GM23338 (cell line): ENCODE measurements around the gene VWA7. TPM values are rescaled to one million over a fixed set of nuclear protein-coding genes. Genes with fewer than 3 reads are reported as not detected.

Experiments
- ATAC-seq: fragments of 200-7000 bp; cut with Tn5 transposase; 3 replicates; pipeline ENCODE4 v1.9.1; 2020
- DNase-seq: peaks from one replicate; pipeline ENCODE4 v3.0.0-alpha.2; 2015; ENCODE audit warnings: low spot score
- H2AFZ ChIP-seq: fragments of 200-600 bp; sonication (generic); 2 replicates; pipeline ENCODE4 v1.8.0; 2016; ENCODE audit warnings: antibody characterized with exemption, mild to moderate bottlenecking, moderate library complexity
- H3F3A ChIP-seq: fragments of 200-600 bp; sonication (generic); replicated peaks from 2 replicates; pipeline ENCODE4 v1.8.0; 2017; ENCODE audit warnings: antibody characterized with exemption, mixed run types, low read depth
- H3K27ac ChIP-seq: fragments of 200-600 bp; sonication (generic); 2 replicates; pipeline ENCODE4 v1.6.1; 2016; ENCODE audit warnings: low read depth
- H3K27me3 ChIP-seq: fragments of 200-600 bp; sonication (generic); 2 replicates; pipeline ENCODE4 v1.8.0; 2016; ENCODE audit warnings: mild to moderate bottlenecking, mixed run types, moderate library complexity; ENCODE audit not compliant: insufficient read depth
- H3K36me3 ChIP-seq: fragments of 200-600 bp; sonication (generic); 2 replicates; pipeline ENCODE4 v1.8.0; 2016; ENCODE audit warnings: mild to moderate bottlenecking; ENCODE audit not compliant: insufficient read depth
- H3K4me1 ChIP-seq: fragments of 200-600 bp; sonication (generic); 2 replicates; pipeline ENCODE4 v1.8.0; 2016; ENCODE audit warnings: mild to moderate bottlenecking, moderate library complexity; ENCODE audit not compliant: insufficient read depth
- H3K4me2 ChIP-seq: fragments of 200-600 bp; sonication (generic); 2 replicates; pipeline ENCODE4 v1.7.1; 2017; ENCODE audit warnings: mixed run types
- H3K4me3 ChIP-seq: fragments of 200-600 bp; sonication (generic); 2 replicates; pipeline ENCODE4 v1.6.1; 2016; ENCODE audit warnings: mixed run types
- H3K79me2 ChIP-seq: fragments of 200-600 bp; sonication (generic); replicated peaks from 2 replicates; pipeline ENCODE4 v1.8.0; 2017; ENCODE audit warnings: mild to moderate bottlenecking; ENCODE audit not compliant: insufficient read depth
- H3K9me2 ChIP-seq: fragments of 200-600 bp; sonication (generic); 2 replicates; pipeline ENCODE4 v1.8.0; 2017; ENCODE audit not compliant: insufficient read depth
- H4K20me1 ChIP-seq: fragments of 200-600 bp; sonication (generic); replicated peaks from 2 replicates; pipeline ENCODE4 v1.8.0; 2017; ENCODE audit warnings: mild to moderate bottlenecking; ENCODE audit not compliant: insufficient read depth
- H3K27ac Mint-ChIP-seq: 2 replicates; pipeline ENCODE4 v1.8.0; 2020; ENCODE audit warnings: inconsistent platforms, mild to moderate bottlenecking, moderate library complexity, mixed read lengths
- H3K27me3 Mint-ChIP-seq: 3 replicates; pipeline ENCODE4 v1.8.0; 2022; ENCODE audit warnings: low read depth, mild to moderate bottlenecking, moderate library complexity, mixed read lengths, inconsistent platforms; ENCODE audit not compliant: insufficient read depth, poor library complexity
- H3K36me3 Mint-ChIP-seq: 3 replicates; pipeline ENCODE4 v1.8.0; 2021; ENCODE audit warnings: low read depth, mild to moderate bottlenecking, inconsistent platforms, moderate library complexity, mixed read lengths
- H3K4me1 Mint-ChIP-seq: 3 replicates; pipeline ENCODE4 v1.8.0; 2020; ENCODE audit warnings: mild to moderate bottlenecking, inconsistent platforms, mixed read lengths
- H3K4me3 Mint-ChIP-seq: 3 replicates; pipeline ENCODE4 v1.8.0; 2021; ENCODE audit warnings: moderate library complexity, mild to moderate bottlenecking, inconsistent platforms, mixed read lengths
- H3K9me3 Mint-ChIP-seq: 3 replicates; pipeline ENCODE4 v1.8.0; 2020; ENCODE audit warnings: moderate library complexity, mild to moderate bottlenecking, inconsistent platforms, mixed read lengths
- CREB1 ChIP-seq: fragments of 250-450 bp; sonication (Bioruptor Pico); IDR thresholded peaks from 2 replicates; pipeline ENCODE4 v1.5.0; 2020; ENCODE audit warnings: low read depth, mild to moderate bottlenecking, moderate library complexity
- EZH2phosphoT487 ChIP-seq: fragments of 200-600 bp; sonication (generic); IDR thresholded peaks from one replicate; pipeline ENCODE4 v1.8.1; 2018; ENCODE audit warnings: antibody characterized with exemption; ENCODE audit not compliant: unreplicated experiment
- JUNB ChIP-seq: IDR thresholded peaks from one replicate; pipeline ENCODE4 v1.6.1; 2016; ENCODE audit warnings: antibody characterized with exemption; ENCODE audit not compliant: unreplicated experiment
- NANOG ChIP-seq: IDR thresholded peaks from 2 replicates; pipeline ENCODE4 v1.6.1; 2016; ENCODE audit warnings: antibody characterized with exemption, borderline replicate concordance
- POLR2AphosphoS5 ChIP-seq: IDR thresholded peaks from 2 replicates; pipeline ENCODE4 v1.6.1; 2016; ENCODE audit warnings: antibody characterized with exemption, low read depth
- STAT1 ChIP-seq: IDR thresholded peaks from one replicate; pipeline ENCODE4 v1.6.1; 2016; ENCODE audit warnings: antibody characterized with exemption; ENCODE audit not compliant: unreplicated experiment
- polyA plus RNA-seq: library from polyadenylated mRNA; unstranded; fragments of >200 nt; fragmentation: Nextera tagmentation; extraction: Ambion mirVana; gene quantifications from 2 replicates; pipeline ENCODE4 v1.2.1, GENCODE V29; 2016
- total RNA-seq: library from RNA; depleted of rRNA; stranded (reverse); fragments of >200 nt; shearing (Covaris generic); gene quantifications from 2 replicates; pipeline ENCODE4 v1.2.3, GENCODE V29; 2014
- TF ChIP-seq, protein P1 (sequence below), 2 experiments: fragments of 200-600 bp in 1 of 2; sonication (generic) in 1 of 2; conservative IDR thresholded peaks; 2 replicates each; pipeline versions ENCODE4 v1.5.1 to v1.6.1; 2016 to 2017; ENCODE audit warnings: antibody characterized with exemption in 2 of 2, low read depth in 2 of 2, mild to moderate bottlenecking in 2 of 2, moderate library complexity in 1 of 2
- TF ChIP-seq, protein P2 (sequence below): IDR thresholded peaks from one replicate; pipeline ENCODE4 v1.6.1; 2018; ENCODE audit warnings: antibody characterized with exemption; ENCODE audit not compliant: unreplicated experiment
- TF ChIP-seq, protein P3 (sequence below): fragments of 250-450 bp; sonication (Bioruptor Pico); IDR thresholded peaks from 2 replicates; pipeline ENCODE4 v1.5.0; 2020; ENCODE audit warnings: mild to moderate bottlenecking, moderate library complexity
- TF ChIP-seq, protein P4 (sequence below): IDR thresholded peaks from 2 replicates; pipeline ENCODE4 v1.6.1; 2016; ENCODE audit warnings: antibody characterized with exemption

VWA7 gene
- total and polyA plus RNA-seq, 2 experiments from 2014 or later = 0.07 to 0.36 TPM

DNA sequence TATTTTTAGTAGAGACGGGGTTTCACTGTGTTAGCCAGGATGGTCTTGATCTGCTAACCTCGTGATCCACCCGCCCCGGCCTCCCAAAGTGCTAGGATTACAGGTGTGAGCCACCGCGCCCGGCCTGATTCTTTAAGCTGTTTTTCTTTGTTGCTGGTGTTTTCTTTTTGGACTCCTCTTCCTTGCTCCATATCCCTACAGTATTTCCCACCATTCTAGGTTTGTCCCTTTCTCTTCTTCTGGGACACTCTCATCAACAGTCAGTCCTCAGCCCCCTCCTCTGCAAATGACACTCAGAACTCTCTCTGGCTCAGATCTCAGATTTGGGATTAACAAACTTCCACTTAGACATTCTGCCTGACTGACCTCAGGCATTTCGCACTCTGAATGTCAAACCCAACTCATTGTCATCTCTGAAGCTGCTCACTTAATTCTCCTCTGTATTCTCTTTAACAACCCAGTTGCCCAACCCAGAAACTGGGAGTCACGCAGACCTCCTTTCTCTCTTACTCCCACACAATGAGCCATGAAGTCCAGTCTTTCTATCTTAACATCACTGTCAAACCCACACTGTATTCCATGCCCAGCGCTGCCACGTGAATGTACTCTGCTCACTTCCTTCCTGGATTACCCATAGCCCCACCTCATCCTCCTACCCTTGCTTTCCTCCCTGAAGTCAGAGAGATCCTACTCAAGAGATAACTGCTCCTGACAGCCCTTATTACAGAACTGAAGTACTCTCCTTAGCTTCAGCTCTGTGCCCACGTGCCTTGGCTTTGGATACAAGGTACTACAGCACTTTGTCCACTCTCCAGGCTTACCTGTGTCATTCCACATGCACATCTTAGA lies 51.4 kb downstream of the VWA7 start:
- H3K79me2 ChIP-seq = no peaks in the 10 kb centered on the region
- no peaks in the 10 kb centered on the region for H3K36me3 ChIP-seq
- TF ChIP-seq CREB1 (CRISPR knock-in tag) = no peak
- TF ChIP-seq, protein P1, sequence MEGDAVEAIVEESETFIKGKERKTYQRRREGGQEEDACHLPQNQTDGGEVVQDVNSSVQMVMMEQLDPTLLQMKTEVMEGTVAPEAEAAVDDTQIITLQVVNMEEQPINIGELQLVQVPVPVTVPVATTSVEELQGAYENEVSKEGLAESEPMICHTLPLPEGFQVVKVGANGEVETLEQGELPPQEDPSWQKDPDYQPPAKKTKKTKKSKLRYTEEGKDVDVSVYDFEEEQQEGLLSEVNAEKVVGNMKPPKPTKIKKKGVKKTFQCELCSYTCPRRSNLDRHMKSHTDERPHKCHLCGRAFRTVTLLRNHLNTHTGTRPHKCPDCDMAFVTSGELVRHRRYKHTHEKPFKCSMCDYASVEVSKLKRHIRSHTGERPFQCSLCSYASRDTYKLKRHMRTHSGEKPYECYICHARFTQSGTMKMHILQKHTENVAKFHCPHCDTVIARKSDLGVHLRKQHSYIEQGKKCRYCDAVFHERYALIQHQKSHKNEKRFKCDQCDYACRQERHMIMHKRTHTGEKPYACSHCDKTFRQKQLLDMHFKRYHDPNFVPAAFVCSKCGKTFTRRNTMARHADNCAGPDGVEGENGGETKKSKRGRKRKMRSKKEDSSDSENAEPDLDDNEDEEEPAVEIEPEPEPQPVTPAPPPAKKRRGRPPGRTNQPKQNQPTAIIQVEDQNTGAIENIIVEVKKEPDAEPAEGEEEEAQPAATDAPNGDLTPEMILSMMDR (conservative IDR thresholded peaks at IDR 0.05; ENCODE audit: low read depth in 2 of 2) = no peak
- TF ChIP-seq, protein P2, sequence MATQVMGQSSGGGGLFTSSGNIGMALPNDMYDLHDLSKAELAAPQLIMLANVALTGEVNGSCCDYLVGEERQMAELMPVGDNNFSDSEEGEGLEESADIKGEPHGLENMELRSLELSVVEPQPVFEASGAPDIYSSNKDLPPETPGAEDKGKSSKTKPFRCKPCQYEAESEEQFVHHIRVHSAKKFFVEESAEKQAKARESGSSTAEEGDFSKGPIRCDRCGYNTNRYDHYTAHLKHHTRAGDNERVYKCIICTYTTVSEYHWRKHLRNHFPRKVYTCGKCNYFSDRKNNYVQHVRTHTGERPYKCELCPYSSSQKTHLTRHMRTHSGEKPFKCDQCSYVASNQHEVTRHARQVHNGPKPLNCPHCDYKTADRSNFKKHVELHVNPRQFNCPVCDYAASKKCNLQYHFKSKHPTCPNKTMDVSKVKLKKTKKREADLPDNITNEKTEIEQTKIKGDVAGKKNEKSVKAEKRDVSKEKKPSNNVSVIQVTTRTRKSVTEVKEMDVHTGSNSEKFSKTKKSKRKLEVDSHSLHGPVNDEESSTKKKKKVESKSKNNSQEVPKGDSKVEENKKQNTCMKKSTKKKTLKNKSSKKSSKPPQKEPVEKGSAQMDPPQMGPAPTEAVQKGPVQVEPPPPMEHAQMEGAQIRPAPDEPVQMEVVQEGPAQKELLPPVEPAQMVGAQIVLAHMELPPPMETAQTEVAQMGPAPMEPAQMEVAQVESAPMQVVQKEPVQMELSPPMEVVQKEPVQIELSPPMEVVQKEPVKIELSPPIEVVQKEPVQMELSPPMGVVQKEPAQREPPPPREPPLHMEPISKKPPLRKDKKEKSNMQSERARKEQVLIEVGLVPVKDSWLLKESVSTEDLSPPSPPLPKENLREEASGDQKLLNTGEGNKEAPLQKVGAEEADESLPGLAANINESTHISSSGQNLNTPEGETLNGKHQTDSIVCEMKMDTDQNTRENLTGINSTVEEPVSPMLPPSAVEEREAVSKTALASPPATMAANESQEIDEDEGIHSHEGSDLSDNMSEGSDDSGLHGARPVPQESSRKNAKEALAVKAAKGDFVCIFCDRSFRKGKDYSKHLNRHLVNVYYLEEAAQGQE = no peak
- no peak for TF ChIP-seq STAT1
- no peak for TF ChIP-seq EZH2phosphoT487
- TF ChIP-seq, protein P3, sequence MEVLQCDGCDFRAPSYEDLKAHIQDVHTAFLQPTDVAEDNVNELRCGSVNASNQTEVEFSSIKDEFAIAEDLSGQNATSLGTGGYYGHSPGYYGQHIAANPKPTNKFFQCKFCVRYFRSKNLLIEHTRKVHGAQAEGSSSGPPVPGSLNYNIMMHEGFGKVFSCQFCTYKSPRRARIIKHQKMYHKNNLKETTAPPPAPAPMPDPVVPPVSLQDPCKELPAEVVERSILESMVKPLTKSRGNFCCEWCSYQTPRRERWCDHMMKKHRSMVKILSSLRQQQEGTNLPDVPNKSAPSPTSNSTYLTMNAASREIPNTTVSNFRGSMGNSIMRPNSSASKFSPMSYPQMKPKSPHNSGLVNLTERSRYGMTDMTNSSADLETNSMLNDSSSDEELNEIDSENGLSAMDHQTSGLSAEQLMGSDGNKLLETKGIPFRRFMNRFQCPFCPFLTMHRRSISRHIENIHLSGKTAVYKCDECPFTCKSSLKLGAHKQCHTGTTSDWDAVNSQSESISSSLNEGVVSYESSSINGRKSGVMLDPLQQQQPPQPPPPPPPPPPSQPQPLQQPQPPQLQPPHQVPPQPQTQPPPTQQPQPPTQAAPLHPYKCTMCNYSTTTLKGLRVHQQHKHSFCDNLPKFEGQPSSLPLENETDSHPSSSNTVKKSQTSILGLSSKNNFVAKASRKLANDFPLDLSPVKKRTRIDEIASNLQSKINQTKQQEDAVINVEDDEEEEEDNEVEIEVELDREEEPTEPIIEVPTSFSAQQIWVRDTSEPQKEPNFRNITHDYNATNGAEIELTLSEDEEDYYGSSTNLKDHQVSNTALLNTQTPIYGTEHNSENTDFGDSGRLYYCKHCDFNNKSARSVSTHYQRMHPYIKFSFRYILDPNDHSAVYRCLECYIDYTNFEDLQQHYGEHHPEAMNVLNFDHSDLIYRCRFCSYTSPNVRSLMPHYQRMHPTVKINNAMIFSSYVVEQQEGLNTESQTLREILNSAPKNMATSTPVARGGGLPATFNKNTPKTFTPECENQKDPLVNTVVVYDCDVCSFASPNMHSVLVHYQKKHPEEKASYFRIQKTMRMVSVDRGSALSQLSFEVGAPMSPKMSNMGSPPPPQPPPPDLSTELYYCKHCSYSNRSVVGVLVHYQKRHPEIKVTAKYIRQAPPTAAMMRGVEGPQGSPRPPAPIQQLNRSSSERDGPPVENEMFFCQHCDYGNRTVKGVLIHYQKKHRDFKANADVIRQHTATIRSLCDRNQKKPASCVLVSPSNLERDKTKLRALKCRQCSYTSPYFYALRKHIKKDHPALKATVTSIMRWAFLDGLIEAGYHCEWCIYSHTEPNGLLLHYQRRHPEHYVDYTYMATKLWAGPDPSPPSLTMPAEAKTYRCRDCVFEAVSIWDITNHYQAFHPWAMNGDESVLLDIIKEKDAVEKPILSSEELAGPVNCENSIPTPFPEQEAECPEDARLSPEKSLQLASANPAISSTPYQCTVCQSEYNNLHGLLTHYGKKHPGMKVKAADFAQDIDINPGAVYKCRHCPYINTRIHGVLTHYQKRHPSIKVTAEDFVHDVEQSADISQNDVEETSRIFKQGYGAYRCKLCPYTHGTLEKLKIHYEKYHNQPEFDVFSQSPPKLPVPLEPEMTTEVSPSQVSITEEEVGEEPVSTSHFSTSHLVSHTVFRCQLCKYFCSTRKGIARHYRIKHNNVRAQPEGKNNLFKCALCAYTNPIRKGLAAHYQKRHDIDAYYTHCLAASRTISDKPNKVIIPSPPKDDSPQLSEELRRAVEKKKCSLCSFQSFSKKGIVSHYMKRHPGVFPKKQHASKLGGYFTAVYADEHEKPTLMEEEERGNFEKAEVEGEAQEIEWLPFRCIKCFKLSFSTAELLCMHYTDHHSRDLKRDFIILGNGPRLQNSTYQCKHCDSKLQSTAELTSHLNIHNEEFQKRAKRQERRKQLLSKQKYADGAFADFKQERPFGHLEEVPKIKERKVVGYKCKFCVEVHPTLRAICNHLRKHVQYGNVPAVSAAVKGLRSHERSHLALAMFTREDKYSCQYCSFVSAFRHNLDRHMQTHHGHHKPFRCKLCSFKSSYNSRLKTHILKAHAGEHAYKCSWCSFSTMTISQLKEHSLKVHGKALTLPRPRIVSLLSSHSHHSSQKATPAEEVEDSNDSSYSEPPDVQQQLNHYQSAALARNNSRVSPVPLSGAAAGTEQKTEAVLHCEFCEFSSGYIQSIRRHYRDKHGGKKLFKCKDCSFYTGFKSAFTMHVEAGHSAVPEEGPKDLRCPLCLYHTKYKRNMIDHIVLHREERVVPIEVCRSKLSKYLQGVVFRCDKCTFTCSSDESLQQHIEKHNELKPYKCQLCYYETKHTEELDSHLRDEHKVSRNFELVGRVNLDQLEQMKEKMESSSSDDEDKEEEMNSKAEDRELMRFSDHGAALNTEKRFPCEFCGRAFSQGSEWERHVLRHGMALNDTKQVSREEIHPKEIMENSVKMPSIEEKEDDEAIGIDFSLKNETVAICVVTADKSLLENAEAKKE (CRISPR knock-in tag) = no peak
- TF ChIP-seq NANOG = no peak
- TF ChIP-seq JUNB = no peak
- no peak for TF ChIP-seq POLR2AphosphoS5
- TF ChIP-seq, protein P4, sequence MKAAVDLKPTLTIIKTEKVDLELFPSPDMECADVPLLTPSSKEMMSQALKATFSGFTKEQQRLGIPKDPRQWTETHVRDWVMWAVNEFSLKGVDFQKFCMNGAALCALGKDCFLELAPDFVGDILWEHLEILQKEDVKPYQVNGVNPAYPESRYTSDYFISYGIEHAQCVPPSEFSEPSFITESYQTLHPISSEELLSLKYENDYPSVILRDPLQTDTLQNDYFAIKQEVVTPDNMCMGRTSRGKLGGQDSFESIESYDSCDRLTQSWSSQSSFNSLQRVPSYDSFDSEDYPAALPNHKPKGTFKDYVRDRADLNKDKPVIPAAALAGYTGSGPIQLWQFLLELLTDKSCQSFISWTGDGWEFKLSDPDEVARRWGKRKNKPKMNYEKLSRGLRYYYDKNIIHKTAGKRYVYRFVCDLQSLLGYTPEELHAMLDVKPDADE = no peak
- Mint-ChIP-seq H3K27me3 (peaks cover 15% of the 10 kb centered on the region), H3K4me3 (no peak overlapping the region; the same call in 2 of the 3 replicates), H3K4me1 (peaks cover 15% of the 10 kb centered on the region; the same call in 2 of the 3 replicates), H3K9me3 (no peaks in the 10 kb centered on the region; the same call in 2 of the 3 replicates), H3K27ac (no peak overlapping the region), H3K36me3 (peaks cover 29% of the 10 kb centered on the region)
- H3K4me2 ChIP-seq = no peak overlapping the region
- peaks cover 4% of the 10 kb centered on the region for H3F3A ChIP-seq
- peaks cover 8% of the 10 kb centered on the region; the same call in 1 of the 2 replicates for H3K27me3 ChIP-seq
- H2AFZ ChIP-seq = no peak overlapping the region
- H3K4me3 ChIP-seq = no peak overlapping the region
- ATAC-seq = no peak
- no peak overlapping the region for H3K27ac ChIP-seq
- H3K4me1 ChIP-seq = peaks cover 8% of the 10 kb centered on the region; the same call in 1 of the 2 replicates
- no peak for DNase-seq
- no peaks in the 10 kb centered on the region for H3K9me2 ChIP-seq
- H4K20me1 ChIP-seq = no peaks in the 10 kb centered on the region
